Psoas muscle (tissue), 8 donors: ENCODE results near the gene CD6. TPM values are rescaled to one million over a fixed set of nuclear protein-coding genes. Genes with fewer than 3 reads are reported as not detected.

ENCODE experiments used
- ATAC-seq, 4 donors: fragments of 200-7000 bp; cut with Tn5 transposase; one replicate each; pipeline ENCODE4 v1.9.1; 2020; ENCODE audit warnings: moderate library complexity in 3 of 4, mild to moderate bottlenecking in 2 of 4
- DNase-seq, 2 donors: peaks; one replicate each; pipeline ENCODE4 v3.0.0-alpha.2; 2020
- H3K27ac ChIP-seq: fragments of 200-600 bp; one replicate; pipeline ENCODE4 v1.8.0; 2022
- H3K27me3 ChIP-seq, 3 donors: fragments of 200-600 bp in 1 of 3; one replicate each; pipeline versions ENCODE4 v1.6.1 to v1.8.0; 2013 to 2022; ENCODE audit warnings: low read length in 2 of 3, mild to moderate bottlenecking in 2 of 3, moderate library complexity in 1 of 3; ENCODE audit not compliant: insufficient read depth in 3 of 3
- H3K36me3 ChIP-seq, 2 donors: fragments of 200-600 bp in 1 of 2; one replicate each; pipeline versions ENCODE4 v1.6.1 to v1.8.0; 2013 to 2022; ENCODE audit warnings: low read depth in 1 of 2, mild to moderate bottlenecking in 1 of 2, moderate library complexity in 1 of 2; ENCODE audit not compliant: insufficient read depth in 1 of 2
- H3K4me1 ChIP-seq: fragments of 200-600 bp; one replicate; pipeline ENCODE4 v1.8.0; 2022
- H3K4me3 ChIP-seq: fragments of 200-600 bp; one replicate; pipeline ENCODE4 v1.8.0; 2022; ENCODE audit warnings: mild to moderate bottlenecking
- H3K9me3 ChIP-seq: fragments of 200-600 bp; one replicate; pipeline ENCODE4 v1.8.0; 2022
- CTCF ChIP-seq: fragments of 200-600 bp; IDR thresholded peaks from one replicate; pipeline ENCODE4 v1.8.0; 2022; ENCODE audit warnings: antibody characterized with exemption
- WGBS, 3 donors: extraction: QIAGEN DNeasy Blood & Tissue Kit; methylation state at CpG; one replicate each; pipeline versions ENCODE4 v1.1.6 to v1.1.7; 2013; 5-methylcytosine and 5-hydroxymethylcytosine counted together
- intact Hi-C, 2 donors: fragments of 100-400 bp; cut with DNase I; formaldehyde crosslinking; loops; one replicate each; pipeline versions ENCODE4 v1.11.0 to v1.14.2; 2022
- polyA plus RNA-seq, 3 donors: library from polyadenylated mRNA; stranded (reverse); fragments of 200-250 nt; gene quantifications; one replicate each; pipeline ENCODE4 v1.2.3, GENCODE V29; 2013
- total RNA-seq, 4 donors: library from RNA; stranded (reverse); fragmentation: NEBNext Ultra II Directional in 2 of 4; extraction: Animal tissue kit (Norgen Biotek cat#: 25700) in 2 of 4; gene quantifications; one replicate each; pipeline versions ENCODE4 v1.2.1 to v1.2.4, GENCODE V29; 2021 to 2023
- donor health status: healthy with polysubstance abuse.
- donor health status: DM: no; HTN: no; CAD: no; lungs with moderate emphysema.
- donor health status: Bipolar disorder and iron deficiency.
- donor health status: healthy.
- donor health status: DM: yes; HTN: yes; CAD: no.
- donor health status: DM: no; HTN: no; CAD: no.
- donor health status: DM: no; HTN: no; CAD: no.
- donor health status: DM: yes; HTN: yes; CAD: no.

Gene CD6
- total and polyA plus RNA-seq, 7 donors = 0.05 to 0.74 (median 0.43) TPM

GRCh38 chr11:60982184-60982583 is 10.7 kb downstream of the CD6 start:
- TF ChIP-seq CTCF = no peak
- Histone ChIP-seq H3K36me3 (no peaks in the 10 kb centered on the region), H3K4me3 (no peak overlapping the region), H3K4me1 (no peaks in the 10 kb centered on the region), H3K27me3 (no peaks in the 10 kb centered on the region), H3K27ac (no peak overlapping the region), H3K9me3 (no peaks in the 10 kb centered on the region)
- DNase-seq = no peak
- 77 to 81% (median 81%) methylated on average over 8 of the region's 8 CpGs for WGBS, 3 donors
- no peak for ATAC-seq
- intact Hi-C loops = no loop called here

- Histone ChIP-seq H3K4me1 (no peaks in the 10 kb centered on the region), H3K4me3 (no peak overlapping the region), H3K9me3 (no peaks in the 10 kb centered on the region), H3K27ac (no peak overlapping the region), H3K27me3 (peaks cover 0 to 5% (median 0%) of the 10 kb centered on the region in 3 donors), H3K36me3 (no peaks in the 10 kb centered on the region)
- TF ChIP-seq CTCF = no peak
- intact Hi-C loops = no loop called here
- DNase-seq (no peak), ATAC-seq (no peak)
- WGBS, 3 donors = 71 to 77% (median 74%) methylated on average over 6 of the region's 6 CpGs
Measured at GRCh38 chr11:60984149-60984548, 12.7 kb downstream of the CD6 start.

- no peaks in the 10 kb centered on the region for H3K9me3 ChIP-seq
- no peak overlapping the region for H3K4me3 ChIP-seq
- DNase-seq = no peak
- TF ChIP-seq CTCF = no peak
- H3K27me3 ChIP-seq = peaks cover 0 to 5% (median 0%) of the 10 kb centered on the region in 3 donors
- no peak overlapping the region for H3K27ac ChIP-seq
- no peaks in the 10 kb centered on the region for H3K4me1 ChIP-seq
- no peaks in the 10 kb centered on the region for H3K36me3 ChIP-seq
- ATAC-seq = no peak
- intact Hi-C loops = no loop called here
- whole genome bisulfite sequencing, 3 donors = 50 to 60% (median 55%) methylated on average over 4 of the region's 4 CpGs
Measured at GRCh38 chr11:60984636-60985035, 13.2 kb downstream of the CD6 start.

GRCh38 chr11:60985501-60985900 is 14.0 kb downstream of the CD6 start:
- Histone ChIP-seq H3K36me3 (no peaks in the 10 kb centered on the region), H3K9me3 (no peaks in the 10 kb centered on the region), H3K27ac (no peak overlapping the region), H3K27me3 (peaks cover 0 to 5% (median 0%) of the 10 kb centered on the region in 3 donors), H3K4me3 (no peak overlapping the region), H3K4me1 (no peaks in the 10 kb centered on the region)
- intact Hi-C loops = no loop called here
- ATAC-seq (no peak), DNase-seq (no peak)
- TF ChIP-seq CTCF = no peak
- WGBS, 3 donors = 80 to 87% (median 85%) methylated on average over 2 of the region's 2 CpGs
